ENCODE measurements around the gene P2RX3.
"Not testable (repeated sequence)": the region's sequence is repeated elsewhere in the genome, so short reads cannot be mapped to it uniquely, and the experiment has no call there.

The P2RX3 gene

GRCh38 chr11:57338142-57338541 lies at the start of gene P2RX3:
TSS of gene P2RX3 (plus strand) at chr11:57338352. CDS start at chr11:57338551, 199 bp downstream.
- no peak for DNase-seq (ENCODE audit: low spot score)
- TF ChIP-seq CTCF (IDR thresholded peaks at IDR 0.05; ENCODE audit: extremely low read depth, missing control alignments): no peak

- no peak for TF ChIP-seq CTCF (IDR thresholded peaks at IDR 0.05; ENCODE audit: extremely low read depth, missing control alignments)
- DNase-seq (ENCODE audit: low spot score): no peak
These were observed 49.2 kb upstream of the P2RX3 start for GRCh38 chr11:57288771-57289579.

DNA sequence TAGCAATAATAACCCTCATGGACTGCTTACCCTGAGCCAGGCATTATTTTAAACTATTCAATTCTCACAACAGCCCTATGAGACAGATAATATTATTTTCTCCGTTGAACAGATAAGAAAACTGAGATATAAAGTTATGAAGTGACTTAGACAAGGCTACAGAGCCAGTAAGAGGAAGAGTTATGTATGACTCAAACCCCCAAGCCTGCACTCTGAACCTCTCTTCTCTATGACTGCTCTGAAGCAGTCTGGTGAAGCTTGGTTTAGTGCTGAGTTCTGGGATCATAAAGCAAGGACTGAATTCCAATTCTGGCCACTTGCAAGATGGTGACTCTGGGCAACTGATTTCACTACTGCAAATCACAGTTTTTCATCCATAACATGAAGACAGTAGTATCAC lies 47.9 kb upstream of the P2RX3 start:
- no peak for DNase-seq (ENCODE audit: low spot score)
- TF ChIP-seq CTCF (IDR thresholded peaks at IDR 0.05; ENCODE audit: extremely low read depth, missing control alignments): no peak

DNA sequence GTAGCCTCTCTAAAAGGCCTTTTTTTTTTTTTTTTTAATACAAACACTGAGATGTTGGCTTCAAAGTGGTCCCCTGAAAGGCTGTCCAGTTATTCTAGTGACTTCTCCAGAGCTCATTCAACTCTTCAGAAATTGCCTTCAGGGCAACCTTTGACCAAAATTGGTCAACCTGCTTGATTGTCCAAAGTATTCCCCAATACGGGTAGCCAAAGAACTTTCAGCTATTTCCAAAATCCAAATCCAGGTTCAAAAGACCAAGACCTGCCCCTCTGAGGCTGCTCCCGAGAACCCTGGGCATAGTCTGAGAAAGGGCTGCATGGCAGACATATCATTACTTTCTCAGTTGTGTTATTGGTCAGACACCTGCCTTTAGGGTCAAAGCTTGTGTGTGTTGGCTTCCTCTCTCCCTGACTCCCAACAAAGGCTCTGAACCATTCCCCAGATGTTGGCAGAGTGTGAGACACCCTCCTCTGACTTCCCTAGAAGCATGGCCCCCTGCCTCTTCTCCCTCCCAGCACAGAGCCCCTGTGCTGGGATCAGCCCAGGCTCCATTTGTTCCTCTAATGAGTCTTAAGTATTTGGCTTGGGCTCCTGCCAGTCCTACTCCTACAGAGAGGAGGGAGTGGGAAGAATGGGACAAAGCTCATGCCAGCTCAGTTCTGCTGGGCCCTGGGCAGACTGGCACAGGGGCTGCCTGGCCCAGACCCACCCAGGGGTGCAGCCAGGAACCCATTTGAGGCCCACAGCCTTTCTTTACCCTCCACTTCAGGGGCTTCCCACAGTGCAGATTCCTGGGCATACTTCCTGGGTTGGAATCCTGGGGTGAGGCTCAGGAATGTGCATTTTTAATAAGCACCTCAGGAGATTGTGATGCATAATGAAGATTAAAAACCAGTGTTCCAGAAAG lies 43.7 kb upstream of the P2RX3 start:
- no peak for TF ChIP-seq CTCF (IDR thresholded peaks at IDR 0.05; ENCODE audit: extremely low read depth, missing control alignments)
- no peak for DNase-seq (ENCODE audit: low spot score)

DNA sequence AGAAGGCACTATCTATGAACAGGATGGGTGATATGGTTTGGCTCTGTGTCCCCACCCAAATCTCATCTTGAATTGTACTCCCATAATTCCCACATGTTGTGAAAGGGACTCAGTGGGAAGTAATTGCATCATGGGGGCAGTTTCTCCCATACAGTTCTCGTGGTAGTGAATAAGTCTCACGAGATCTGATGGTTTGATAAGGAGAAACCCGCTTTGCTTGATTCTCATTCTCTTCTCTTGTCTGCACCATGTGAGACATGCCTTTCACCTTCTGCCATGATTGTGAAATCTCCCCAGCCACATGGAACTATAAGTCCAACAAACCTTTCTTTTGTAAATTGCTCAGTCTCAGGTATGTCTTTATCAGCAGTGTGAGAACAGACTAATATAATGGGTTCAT lies 41.9 kb upstream of the P2RX3 start:
- DNase-seq (ENCODE audit: low spot score): not testable (repeated sequence)

DNA sequence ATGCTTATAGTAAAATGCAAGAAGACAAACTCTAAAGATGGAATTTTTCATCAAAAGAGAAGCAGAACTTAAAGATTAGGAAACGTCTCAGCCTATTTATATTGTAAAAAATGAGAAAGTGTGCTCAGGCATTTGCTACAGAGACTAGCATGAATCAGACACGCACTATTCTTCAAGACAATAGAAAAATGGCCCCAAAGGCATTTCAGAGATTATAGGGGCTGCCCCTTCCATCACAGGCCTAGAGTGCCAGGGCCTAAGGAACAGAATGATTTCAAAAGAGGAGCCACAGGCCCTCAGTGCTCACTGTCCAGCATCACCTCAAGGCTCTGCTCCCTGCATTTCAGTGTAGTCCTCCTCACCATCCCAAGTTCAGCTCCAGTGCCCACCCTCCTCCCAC lies 40.9 kb upstream of the P2RX3 start:
- no peak for DNase-seq (ENCODE audit: low spot score)
- no peak for TF ChIP-seq CTCF (IDR thresholded peaks at IDR 0.05; ENCODE audit: extremely low read depth, missing control alignments)

DNA sequence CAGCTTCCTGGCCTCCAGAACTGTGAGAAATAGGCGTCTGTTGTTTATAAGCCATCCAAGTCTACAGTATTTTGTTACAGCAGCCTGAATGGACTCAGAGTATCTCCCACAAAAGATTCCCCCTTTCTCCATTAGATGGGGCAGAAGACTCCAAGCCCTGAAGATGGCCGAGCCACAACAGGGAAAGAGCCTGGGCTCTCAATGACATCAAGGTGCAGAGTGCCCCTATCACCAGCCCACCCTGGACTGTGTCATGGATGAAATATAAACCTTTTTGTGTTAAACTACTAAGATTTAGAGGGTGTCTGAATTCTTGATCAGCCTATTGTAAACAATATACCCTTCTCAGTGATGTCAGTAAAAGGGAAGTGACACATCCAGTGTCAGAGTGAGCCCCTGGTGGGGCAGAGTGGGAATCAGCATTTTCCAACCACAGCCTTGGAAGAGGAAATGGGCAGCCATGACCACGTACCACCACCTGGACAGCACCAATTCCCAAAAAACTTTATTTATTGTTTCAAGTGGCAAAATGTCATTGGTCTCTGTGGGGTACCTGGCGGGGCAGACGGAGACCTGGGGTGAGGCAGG lies 38.9 kb upstream of the P2RX3 start:
- no peak for DNase-seq (ENCODE audit: low spot score)
- no peak for TF ChIP-seq CTCF (IDR thresholded peaks at IDR 0.05; ENCODE audit: extremely low read depth, missing control alignments)

Data from GM20000 (cell line).